ENCODE data around the gene KIF1B. TPM values are rescaled to one million over a fixed set of nuclear protein-coding genes. Genes with fewer than 3 reads are reported as not detected.

The KIF1B gene
- total RNA-seq, 5 donors from 2014 or later (not counting 1 experiment from before 2014, with no cell fraction given) = 10.3 to 15.3 (median 13.8) TPM

DNA sequence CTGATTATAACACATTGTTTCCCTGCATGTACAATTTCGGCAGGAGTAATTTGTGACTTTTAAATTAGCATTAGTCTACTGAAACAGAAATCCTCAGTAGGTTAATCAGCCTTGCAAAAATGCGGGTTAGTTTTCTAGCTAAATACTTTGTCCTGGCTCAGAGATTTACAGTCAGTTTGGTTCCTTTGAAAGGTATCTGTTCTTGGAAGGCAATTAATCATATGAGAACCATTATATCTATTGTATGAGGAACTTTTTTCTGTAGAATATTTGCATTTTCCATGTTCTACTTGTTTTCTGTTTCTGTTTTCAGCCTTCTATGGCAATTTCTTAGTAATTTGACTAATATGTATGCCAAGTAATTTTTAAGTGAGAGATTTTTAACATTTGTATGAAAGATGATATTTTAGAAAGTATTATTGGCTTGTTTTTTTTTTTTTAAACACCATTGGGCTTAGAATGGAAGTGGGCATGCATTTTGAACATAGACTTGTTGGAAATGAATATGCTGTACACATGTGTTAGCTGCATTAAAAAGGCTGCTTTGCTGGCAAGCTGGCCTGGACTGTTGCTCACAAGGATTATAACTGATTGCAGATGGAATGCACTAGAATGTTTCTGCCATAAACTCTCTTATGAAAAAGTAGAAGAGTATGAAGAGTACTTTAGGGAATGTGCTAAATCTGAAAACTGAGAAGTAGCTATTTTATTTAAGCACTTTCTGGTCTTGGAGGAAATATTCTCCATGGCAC, 26.2 kb downstream of the KIF1B start:
- POLR2A ChIA-PET = no interaction called here
- Mint-ChIP-seq H3K27ac (no peak overlapping the region), H3K36me3 (peaks cover 10% of the 10 kb centered on the region), H3K4me3 (no peak overlapping the region), H3K4me1 (peaks cover 0 to 5% (median 0%) of the 10 kb centered on the region in 3 donors), H3K27me3 (no peaks in the 10 kb centered on the region), H3K9me3 (no peaks in the 10 kb centered on the region)
- H3K9me3 ChIP-seq = no peaks in the 10 kb centered on the region
- CTCF ChIA-PET = interaction anchor here (0.6 to 0.9 kb wide), 3 partner anchors 16 to 43 kb away, joined by 3 to 6 read pairs (median 3); no protein-coding TSS in a partner anchor
- no peaks in the 10 kb centered on the region for H3K4me1 ChIP-seq (ENCODE audit: control insufficient read depth in 1 of 2, extremely low read depth in 1 of 2, insufficient read depth in 2 of 2, low read length in 2 of 2)
- no peak overlapping the region for H3K27ac ChIP-seq (ENCODE audit: low read length)
- WGBS (ENCODE audit: insufficient coverage) = no CpG with 5 or more reads among the region's 2 CpGs
- H3K4me3 ChIP-seq (ENCODE audit: control insufficient read depth in 1 of 2, extremely low read depth in 1 of 2, low read length in 1 of 2) = no peak overlapping the region
- no peaks in the 10 kb centered on the region for H3K36me3 ChIP-seq (ENCODE audit: control insufficient read depth in 2 of 2, extremely low read depth in 1 of 2, insufficient read depth in 1 of 2, low read length in 1 of 2)
- no peak for ATAC-seq (replicated peaks in 1 of 4)
- DNase-seq = no peak
- H3K27me3 ChIP-seq (replicated peaks in 1 of 2; ENCODE audit: control insufficient read depth in 2 of 2, extremely low read depth in 1 of 2, insufficient read depth in 2 of 2, low read length in 1 of 2) = no peaks in the 10 kb centered on the region

DNA sequence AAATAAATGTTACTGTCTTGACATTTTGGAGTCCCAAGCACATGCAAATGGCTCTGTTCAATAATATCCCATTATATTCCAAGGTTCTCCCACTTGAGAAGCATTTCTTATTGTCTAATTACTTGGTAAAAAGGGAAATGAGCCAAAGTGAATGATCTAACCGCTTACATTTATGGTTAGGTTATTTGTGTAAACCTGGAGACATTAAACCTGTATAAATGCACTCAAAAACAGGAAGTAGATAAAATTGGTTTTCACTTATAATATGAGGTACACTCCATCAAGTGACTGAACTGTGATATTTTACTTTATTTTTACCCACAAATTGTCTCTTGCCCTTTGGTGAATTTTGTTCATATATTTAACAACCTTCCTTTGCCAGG, 26.8 kb downstream of the KIF1B start:
- Histone ChIP-seq H3K36me3 (ENCODE audit: control insufficient read depth in 2 of 2, extremely low read depth in 1 of 2, insufficient read depth in 1 of 2, low read length in 1 of 2) (no peaks in the 10 kb centered on the region), H3K4me1 (ENCODE audit: control insufficient read depth in 1 of 2, extremely low read depth in 1 of 2, insufficient read depth in 2 of 2, low read length in 2 of 2) (no peaks in the 10 kb centered on the region), H3K4me3 (ENCODE audit: control insufficient read depth in 1 of 2, extremely low read depth in 1 of 2, low read length in 1 of 2) (no peak overlapping the region), H3K27me3 (replicated peaks in 1 of 2; ENCODE audit: control insufficient read depth in 2 of 2, extremely low read depth in 1 of 2, insufficient read depth in 2 of 2, low read length in 1 of 2) (no peaks in the 10 kb centered on the region), H3K27ac (ENCODE audit: low read length) (no peak overlapping the region), H3K9me3 (no peaks in the 10 kb centered on the region)
- no peak overlapping the region for H3K27ac Mint-ChIP-seq
- ChIA-PET POLR2A (no interaction called here), CTCF (interaction anchor here in 1 of 2 donors (0.9 kb wide), 1 partner anchor 17 kb away, joined by 3 read pairs; no protein-coding TSS in a partner anchor)
- H3K9me3 Mint-ChIP-seq = no peaks in the 10 kb centered on the region
- H3K4me1 Mint-ChIP-seq = peaks cover 0 to 5% (median 0%) of the 10 kb centered on the region in 3 donors
- DNase-seq (no peak), ATAC-seq (replicated peaks in 1 of 4) (no peak)
- H3K4me3 Mint-ChIP-seq = no peak overlapping the region
- no CpG with 5 or more reads among the region's 1 CpG for WGBS (ENCODE audit: insufficient coverage)
- no peaks in the 10 kb centered on the region for H3K27me3 Mint-ChIP-seq
- peaks cover 10% of the 10 kb centered on the region for H3K36me3 Mint-ChIP-seq

DNA sequence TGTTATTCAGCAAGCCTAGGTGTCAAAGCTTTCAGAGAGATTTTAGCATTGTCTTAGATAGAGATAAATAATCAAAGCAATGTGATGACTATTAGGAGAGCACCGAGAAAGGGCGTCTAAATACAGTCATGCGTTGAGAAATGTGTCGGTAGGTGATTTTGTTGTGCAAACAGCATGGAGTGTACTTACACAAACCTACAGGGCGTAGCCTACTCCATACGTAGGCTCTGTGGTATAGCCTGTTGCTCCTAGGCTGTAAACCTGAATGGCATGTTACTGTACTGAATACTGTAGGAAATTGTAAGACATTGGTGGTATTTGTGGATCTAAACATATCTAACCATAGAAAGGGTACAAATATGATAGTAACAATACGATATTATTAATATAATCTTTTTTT, 31.8 kb downstream of the KIF1B start:
- 100% methylated on average over 4 of the region's 7 CpGs for WGBS (ENCODE audit: insufficient coverage)
- ChIA-PET CTCF (no interaction called here), POLR2A (no interaction called here)
- Mint-ChIP-seq H3K9me3 (no peaks in the 10 kb centered on the region), H3K27ac (no peak overlapping the region), H3K27me3 (no peaks in the 10 kb centered on the region), H3K4me1 (peaks cover 3 to 4% (median 3%) of the 10 kb centered on the region in 3 donors), H3K4me3 (no peak overlapping the region), H3K36me3 (peaks cover 4% of the 10 kb centered on the region)
- ATAC-seq (replicated peaks in 1 of 4) (no peak), DNase-seq (no peak)
- H3K4me3 ChIP-seq (ENCODE audit: control insufficient read depth in 1 of 2, extremely low read depth in 1 of 2, low read length in 1 of 2) = no peak overlapping the region
- no peaks in the 10 kb centered on the region for H3K27me3 ChIP-seq (replicated peaks in 1 of 2; ENCODE audit: control insufficient read depth in 2 of 2, extremely low read depth in 1 of 2, insufficient read depth in 2 of 2, low read length in 1 of 2)
- H3K36me3 ChIP-seq (ENCODE audit: control insufficient read depth in 2 of 2, extremely low read depth in 1 of 2, insufficient read depth in 1 of 2, low read length in 1 of 2) = no peaks in the 10 kb centered on the region
- H3K27ac ChIP-seq (ENCODE audit: low read length) = no peak overlapping the region
- no peaks in the 10 kb centered on the region for H3K4me1 ChIP-seq (ENCODE audit: control insufficient read depth in 1 of 2, extremely low read depth in 1 of 2, insufficient read depth in 2 of 2, low read length in 2 of 2)
- H3K9me3 ChIP-seq = no peaks in the 10 kb centered on the region

DNA sequence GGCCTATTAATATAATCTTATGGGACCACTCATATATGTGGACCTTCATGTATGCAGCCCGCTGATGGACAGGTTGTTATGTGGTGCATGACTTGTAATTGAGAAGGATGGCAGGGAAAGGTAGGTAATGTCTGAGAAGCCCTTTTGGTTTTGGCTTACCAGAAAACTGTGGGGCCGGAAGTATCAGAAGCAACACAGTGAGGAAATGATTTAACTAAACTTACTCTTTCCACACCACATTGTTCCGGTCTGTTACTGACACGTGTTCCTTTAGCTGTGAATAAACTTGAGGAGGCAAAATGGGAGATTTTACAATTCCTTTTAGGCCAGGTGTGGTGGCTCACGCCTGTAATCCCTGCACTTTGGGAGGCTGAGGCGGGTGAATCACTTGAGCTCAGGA, 32.4 kb downstream of the KIF1B start:
- ChIA-PET POLR2A (no interaction called here), CTCF (no interaction called here)
- Mint-ChIP-seq H3K4me1 (peaks cover 3 to 4% (median 3%) of the 10 kb centered on the region in 3 donors), H3K36me3 (no peaks in the 10 kb centered on the region), H3K9me3 (no peaks in the 10 kb centered on the region), H3K4me3 (no peak overlapping the region), H3K27me3 (no peaks in the 10 kb centered on the region), H3K27ac (no peak overlapping the region)
- ATAC-seq (replicated peaks in 1 of 4) (no peak), DNase-seq (no peak)
- Histone ChIP-seq H3K4me3 (ENCODE audit: control insufficient read depth in 1 of 2, extremely low read depth in 1 of 2, low read length in 1 of 2) (no peak overlapping the region), H3K27ac (ENCODE audit: low read length) (no peak overlapping the region), H3K36me3 (ENCODE audit: control insufficient read depth in 2 of 2, extremely low read depth in 1 of 2, insufficient read depth in 1 of 2, low read length in 1 of 2) (no peaks in the 10 kb centered on the region), H3K4me1 (ENCODE audit: control insufficient read depth in 1 of 2, extremely low read depth in 1 of 2, insufficient read depth in 2 of 2, low read length in 2 of 2) (no peaks in the 10 kb centered on the region), H3K9me3 (no peaks in the 10 kb centered on the region), H3K27me3 (replicated peaks in 1 of 2; ENCODE audit: control insufficient read depth in 2 of 2, extremely low read depth in 1 of 2, insufficient read depth in 2 of 2, low read length in 1 of 2) (no peaks in the 10 kb centered on the region)
- WGBS (ENCODE audit: insufficient coverage) = 91% methylated on average over 3 of the region's 6 CpGs

DNA sequence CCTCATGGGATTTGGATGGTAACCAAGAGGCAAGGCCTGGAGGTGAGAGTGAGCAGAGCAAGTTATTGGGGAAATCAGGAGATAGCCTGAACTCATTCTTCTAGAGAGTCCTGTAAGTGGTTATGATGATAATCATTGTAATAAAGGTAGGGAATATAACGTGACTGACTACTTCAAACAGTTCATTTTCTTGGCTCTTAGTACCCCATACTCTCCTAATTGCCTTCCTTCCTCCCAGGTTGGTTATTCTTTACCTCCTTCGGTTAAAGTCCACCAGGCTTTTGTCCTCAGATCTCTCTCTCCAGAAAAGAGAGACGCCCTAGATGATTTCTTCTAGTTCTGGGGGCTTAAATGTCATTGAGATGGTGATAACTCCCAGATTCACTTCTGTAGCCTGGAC, 35.3 kb downstream of the KIF1B start:
- H3K27ac ChIP-seq (ENCODE audit: low read length) = no peak overlapping the region
- H3K4me3 ChIP-seq (ENCODE audit: control insufficient read depth in 1 of 2, extremely low read depth in 1 of 2, low read length in 1 of 2) = no peak overlapping the region
- no peaks in the 10 kb centered on the region for H3K36me3 ChIP-seq (ENCODE audit: control insufficient read depth in 2 of 2, extremely low read depth in 1 of 2, insufficient read depth in 1 of 2, low read length in 1 of 2)
- Mint-ChIP-seq H3K36me3 (peaks cover 4% of the 10 kb centered on the region), H3K27ac (no peak overlapping the region), H3K4me1 (peaks cover 3 to 4% (median 3%) of the 10 kb centered on the region in 3 donors), H3K4me3 (no peak overlapping the region), H3K9me3 (no peaks in the 10 kb centered on the region), H3K27me3 (no peaks in the 10 kb centered on the region)
- ATAC-seq (replicated peaks in 1 of 4) = no peak
- no peak for DNase-seq
- POLR2A ChIA-PET = no interaction called here
- H3K4me1 ChIP-seq (ENCODE audit: control insufficient read depth in 1 of 2, extremely low read depth in 1 of 2, insufficient read depth in 2 of 2, low read length in 2 of 2) = no peaks in the 10 kb centered on the region
- no peaks in the 10 kb centered on the region for H3K9me3 ChIP-seq
- no peaks in the 10 kb centered on the region for H3K27me3 ChIP-seq (replicated peaks in 1 of 2; ENCODE audit: control insufficient read depth in 2 of 2, extremely low read depth in 1 of 2, insufficient read depth in 2 of 2, low read length in 1 of 2)
- CTCF ChIA-PET = no interaction called here
- WGBS (ENCODE audit: insufficient coverage) = no CpG with 5 or more reads among the region's 3 CpGs

DNA sequence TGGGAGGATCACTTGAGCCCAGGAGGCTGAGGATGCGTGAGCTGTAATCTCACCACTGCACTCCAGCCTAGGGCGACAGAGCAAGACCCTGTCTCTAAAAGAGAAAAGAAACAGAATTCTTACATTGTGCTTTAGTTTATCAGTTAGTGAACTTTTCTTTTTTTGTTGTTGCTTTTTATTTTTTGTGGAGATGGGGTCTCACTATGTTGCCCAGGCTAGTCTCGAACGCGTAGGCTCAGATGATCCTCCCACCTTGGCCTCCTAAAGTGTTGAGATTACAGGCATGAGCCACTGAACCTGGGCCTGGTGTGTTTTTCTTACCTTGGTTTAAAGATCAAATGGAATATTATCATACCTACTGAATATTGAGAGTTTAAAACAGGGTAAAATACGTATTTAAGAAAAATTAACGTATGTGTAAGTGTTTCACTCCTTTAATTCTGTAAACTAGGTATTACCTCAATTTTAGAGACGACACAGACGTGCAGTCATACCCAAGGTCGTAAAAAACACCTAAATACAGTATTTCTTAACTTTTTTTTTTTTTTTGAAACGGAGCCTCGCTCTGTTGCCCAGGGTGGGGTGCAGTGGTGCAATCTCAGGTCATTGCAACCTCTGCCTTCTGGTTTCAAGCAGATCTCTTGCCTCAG, 39.6 kb downstream of the KIF1B start:
- 85% methylated on average over 2 of the region's 12 CpGs for WGBS (ENCODE audit: insufficient coverage)
- CTCF ChIA-PET = no interaction called here
- no peak overlapping the region for H3K4me3 ChIP-seq (ENCODE audit: control insufficient read depth in 1 of 2, extremely low read depth in 1 of 2, low read length in 1 of 2)
- H3K9me3 ChIP-seq = no peaks in the 10 kb centered on the region
- H3K27me3 ChIP-seq (replicated peaks in 1 of 2; ENCODE audit: control insufficient read depth in 2 of 2, extremely low read depth in 1 of 2, insufficient read depth in 2 of 2, low read length in 1 of 2) = no peaks in the 10 kb centered on the region
- H3K4me3 Mint-ChIP-seq = no peak overlapping the region
- no peak for DNase-seq
- peaks cover 0 to 6% (median 0%) of the 10 kb centered on the region in 3 donors for H3K4me1 Mint-ChIP-seq
- peaks cover 4% of the 10 kb centered on the region for H3K36me3 Mint-ChIP-seq
- no peaks in the 10 kb centered on the region for H3K4me1 ChIP-seq (ENCODE audit: control insufficient read depth in 1 of 2, extremely low read depth in 1 of 2, insufficient read depth in 2 of 2, low read length in 2 of 2)
- H3K27ac ChIP-seq (ENCODE audit: low read length) = no peak overlapping the region
- no peaks in the 10 kb centered on the region for H3K27me3 Mint-ChIP-seq
- ATAC-seq (replicated peaks in 1 of 4) = no peak
- H3K9me3 Mint-ChIP-seq = no peaks in the 10 kb centered on the region
- no peaks in the 10 kb centered on the region for H3K36me3 ChIP-seq (ENCODE audit: control insufficient read depth in 2 of 2, extremely low read depth in 1 of 2, insufficient read depth in 1 of 2, low read length in 1 of 2)
- no peak overlapping the region for H3K27ac Mint-ChIP-seq
- POLR2A ChIA-PET = no interaction called here
